Uterus (tissue), 4 donors: ENCODE measurements around the gene ILDR2. TPM values are rescaled to one million over a fixed set of nuclear protein-coding genes. Genes with fewer than 3 reads are reported as not detected.

ENCODE experiments used
- DNase-seq, 2 donors: peaks; one replicate each; pipeline ENCODE4 v3.0.0-alpha.2; 2019 to 2020
- H3K27ac ChIP-seq, 2 donors: fragments of 200-600 bp; sonication (generic); 1 replicate in 1 of 2; 2 replicates in 1 of 2; pipeline ENCODE4 v1.5.1; 2016 to 2018
- H3K27me3 ChIP-seq, 2 donors: fragments of 200-600 bp; sonication (generic); one replicate each; pipeline ENCODE4 v1.5.1; 2018 to 2019; ENCODE audit warnings: control low read depth in 1 of 2
- H3K36me3 ChIP-seq, 2 donors: fragments of 200-600 bp; sonication (generic); one replicate each; pipeline ENCODE4 v1.5.1; 2019; ENCODE audit warnings: control low read depth in 1 of 2
- H3K4me1 ChIP-seq, 2 donors: fragments of 200-600 bp; sonication (generic); one replicate each; pipeline ENCODE4 v1.5.1; 2018 to 2019; ENCODE audit warnings: control low read depth in 1 of 2
- H3K4me3 ChIP-seq, 2 donors: fragments of 200-600 bp; sonication (generic); 1 replicate in 1 of 2; 2 replicates in 1 of 2; pipeline ENCODE4 v1.5.1; 2018 to 2019; ENCODE audit warnings: mild to moderate bottlenecking in 1 of 2
- H3K9me3 ChIP-seq, 2 donors: fragments of 200-600 bp; sonication (generic); one replicate each; pipeline ENCODE4 v1.5.1; 2019; ENCODE audit warnings: control low read depth in 1 of 2
- CTCF ChIP-seq, 4 experiments: fragments of 200-600 bp in 2 of 4; fragments of 450-650 bp in 2 of 4; sonication (generic) in 2 of 4; IDR thresholded peaks; one replicate each; pipeline ENCODE4 v1.5.1; 2016 to 2019; ENCODE audit warnings: antibody characterized with exemption in 4 of 4, mild to moderate bottlenecking in 2 of 4, moderate library complexity in 1 of 4
- POLR2A ChIP-seq, 2 donors: fragments of 450-650 bp; IDR thresholded peaks; one replicate each; pipeline ENCODE4 v1.6.1; 2016; ENCODE audit warnings: antibody characterized with exemption in 2 of 2, mild to moderate bottlenecking in 1 of 2, moderate library complexity in 1 of 2
- intact Hi-C: fragments of 100-400 bp; cut with DNase I; formaldehyde crosslinking; loops from one replicate; pipeline ENCODE4 v1.15.1; 2023; ENCODE audit warnings: low total_unique reads
- total RNA-seq, 4 donors: library from RNA; depleted of rRNA in 3 of 4; stranded (reverse); fragments of >200 nt in 3 of 4; gene quantifications; one replicate each; pipeline versions ENCODE4 v1.1.0 to v1.2.4, GENCODE V29; 2014 to 2023
- donor health status: DM: yes; HTN: yes; CAD: no.

ILDR2 gene
- total RNA-seq, 4 donors from 2014 or later: 0.30 to 2.8 TPM; not detected in 2

GRCh38 chr1:166906647-166907046, 68.7 kb downstream of the ILDR2 start:
- intact Hi-C loops: loop anchor here (10.0 kb wide), 1 partner anchor 158 kb away; no protein-coding TSS in a partner anchor
- DNase-seq: no peak
- no peaks in the 10 kb centered on the region for H3K27me3 ChIP-seq
- peak overlapping the region in 1 of 2 donors; percentile 62 for H3K27ac ChIP-seq
- TF ChIP-seq CTCF (IDR thresholded peaks at IDR 0.05): no peak
- H3K36me3 ChIP-seq: no peaks in the 10 kb centered on the region
- H3K4me3 ChIP-seq: no peak overlapping the region
- no peaks in the 10 kb centered on the region for H3K4me1 ChIP-seq
- H3K9me3 ChIP-seq: no peaks in the 10 kb centered on the region

GRCh38 chr1:166905900-166906299, 69.4 kb downstream of the ILDR2 start:
- Histone ChIP-seq H3K4me3 (no peak overlapping the region), H3K36me3 (no peaks in the 10 kb centered on the region), H3K9me3 (no peaks in the 10 kb centered on the region), H3K27ac (peak overlapping the region; percentile 41 to 62), H3K27me3 (no peaks in the 10 kb centered on the region), H3K4me1 (no peaks in the 10 kb centered on the region)
- intact Hi-C loops: loop anchor here (10.0 kb wide), 1 partner anchor 159 kb away; no protein-coding TSS in a partner anchor
- DNase-seq: no peak
- no peak for TF ChIP-seq POLR2A (IDR thresholded peaks at IDR 0.05)
- no peak for TF ChIP-seq CTCF (IDR thresholded peaks at IDR 0.05)

GRCh38 chr1:166905136-166905535, 70.2 kb downstream of the ILDR2 start:
- no peaks in the 10 kb centered on the region for H3K36me3 ChIP-seq
- H3K9me3 ChIP-seq: no peaks in the 10 kb centered on the region
- DNase-seq: no peak
- intact Hi-C loops: loop anchor here (10.0 kb wide), 1 partner anchor 160 kb away; no protein-coding TSS in a partner anchor
- H3K4me1 ChIP-seq: no peaks in the 10 kb centered on the region
- H3K4me3 ChIP-seq: no peak overlapping the region
- TF ChIP-seq CTCF (IDR thresholded peaks at IDR 0.05) (no peak), POLR2A (IDR thresholded peaks at IDR 0.05) (no peak)
- peak overlapping the region; percentile 41 to 62 for H3K27ac ChIP-seq
- H3K27me3 ChIP-seq: no peaks in the 10 kb centered on the region

- Histone ChIP-seq H3K4me1 (no peaks in the 10 kb centered on the region), H3K27me3 (no peaks in the 10 kb centered on the region), H3K27ac (no peak overlapping the region), H3K9me3 (no peaks in the 10 kb centered on the region), H3K36me3 (no peaks in the 10 kb centered on the region), H3K4me3 (no peak overlapping the region)
- no peak for DNase-seq
- TF ChIP-seq POLR2A (IDR thresholded peaks at IDR 0.05) (no peak), CTCF (IDR thresholded peaks at IDR 0.05) (no peak)
- intact Hi-C loops: loop anchor here (10.0 kb wide), 1 partner anchor 162 kb away; no protein-coding TSS in a partner anchor
These were observed 72.1 kb downstream of the ILDR2 start for GRCh38 chr1:166903232-166903631.

GRCh38 chr1:166902279-166902678, 73.1 kb downstream of the ILDR2 start:
- Histone ChIP-seq H3K4me1 (no peaks in the 10 kb centered on the region), H3K36me3 (no peaks in the 10 kb centered on the region), H3K4me3 (no peak overlapping the region), H3K27ac (no peak overlapping the region), H3K27me3 (no peaks in the 10 kb centered on the region), H3K9me3 (no peaks in the 10 kb centered on the region)
- no peak for TF ChIP-seq POLR2A (IDR thresholded peaks at IDR 0.05)
- no peak for TF ChIP-seq CTCF (IDR thresholded peaks at IDR 0.05)
- intact Hi-C loops: loop anchor here (10.0 kb wide), 1 partner anchor 163 kb away; no protein-coding TSS in a partner anchor
- DNase-seq: no peak
